GM12875 (cell line): ENCODE measurements around the gene OOSP3.
"Not testable (repeated sequence)": the region's sequence is repeated elsewhere in the genome, so short reads cannot be mapped to it uniquely, and the experiment has no call there.

Experiments used
- H3K4me3 ChIP-seq: one replicate; pipeline ENCODE4 v1.5.1; 2011; ENCODE audit warnings: low read depth, low read length, control low read depth
- TF ChIP-seq, protein P1 (sequence below): IDR thresholded peaks from 2 replicates; pipeline ENCODE4 v1.5.1; 2011; ENCODE audit warnings: low read depth, mild to moderate bottlenecking, control low read depth, inconsistent platforms, low read length, moderate library complexity, borderline replicate concordance; ENCODE audit not compliant: insufficient read depth

OOSP3 gene

DNA sequence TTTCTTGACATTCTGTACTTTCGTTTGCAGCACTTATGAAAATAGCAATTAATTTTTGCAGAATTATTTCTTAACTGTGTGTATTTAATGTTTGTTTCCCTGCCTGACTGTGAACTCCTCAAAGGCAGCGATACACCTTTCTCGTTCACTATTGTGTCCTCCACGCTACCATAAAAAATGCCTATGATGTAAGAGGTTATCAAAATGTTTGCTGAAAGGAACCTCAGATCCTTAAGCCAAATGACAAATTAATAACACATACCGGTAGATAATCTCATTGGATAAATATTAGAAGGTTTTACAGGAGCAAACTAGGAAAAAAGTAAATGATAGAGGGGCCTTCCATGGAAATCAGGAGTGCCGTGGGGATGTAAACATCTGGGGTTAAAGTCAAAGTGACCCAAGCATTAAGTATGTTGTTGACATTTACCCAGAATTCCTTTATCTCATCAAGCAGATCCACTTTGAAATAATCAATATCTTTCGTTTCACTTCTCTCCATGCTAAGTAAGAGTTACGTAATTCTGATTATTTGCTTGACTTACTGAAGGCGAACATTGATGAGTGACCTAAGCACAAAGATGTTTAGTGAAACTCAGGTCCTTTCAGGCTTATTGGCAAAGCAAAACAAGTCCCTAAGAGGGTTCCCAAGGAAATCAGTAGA lies 2.6 kb upstream of the OOSP3 start:
- no peak overlapping the region for H3K4me3 ChIP-seq
- TF ChIP-seq, protein P1, sequence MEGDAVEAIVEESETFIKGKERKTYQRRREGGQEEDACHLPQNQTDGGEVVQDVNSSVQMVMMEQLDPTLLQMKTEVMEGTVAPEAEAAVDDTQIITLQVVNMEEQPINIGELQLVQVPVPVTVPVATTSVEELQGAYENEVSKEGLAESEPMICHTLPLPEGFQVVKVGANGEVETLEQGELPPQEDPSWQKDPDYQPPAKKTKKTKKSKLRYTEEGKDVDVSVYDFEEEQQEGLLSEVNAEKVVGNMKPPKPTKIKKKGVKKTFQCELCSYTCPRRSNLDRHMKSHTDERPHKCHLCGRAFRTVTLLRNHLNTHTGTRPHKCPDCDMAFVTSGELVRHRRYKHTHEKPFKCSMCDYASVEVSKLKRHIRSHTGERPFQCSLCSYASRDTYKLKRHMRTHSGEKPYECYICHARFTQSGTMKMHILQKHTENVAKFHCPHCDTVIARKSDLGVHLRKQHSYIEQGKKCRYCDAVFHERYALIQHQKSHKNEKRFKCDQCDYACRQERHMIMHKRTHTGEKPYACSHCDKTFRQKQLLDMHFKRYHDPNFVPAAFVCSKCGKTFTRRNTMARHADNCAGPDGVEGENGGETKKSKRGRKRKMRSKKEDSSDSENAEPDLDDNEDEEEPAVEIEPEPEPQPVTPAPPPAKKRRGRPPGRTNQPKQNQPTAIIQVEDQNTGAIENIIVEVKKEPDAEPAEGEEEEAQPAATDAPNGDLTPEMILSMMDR = no peak

DNA sequence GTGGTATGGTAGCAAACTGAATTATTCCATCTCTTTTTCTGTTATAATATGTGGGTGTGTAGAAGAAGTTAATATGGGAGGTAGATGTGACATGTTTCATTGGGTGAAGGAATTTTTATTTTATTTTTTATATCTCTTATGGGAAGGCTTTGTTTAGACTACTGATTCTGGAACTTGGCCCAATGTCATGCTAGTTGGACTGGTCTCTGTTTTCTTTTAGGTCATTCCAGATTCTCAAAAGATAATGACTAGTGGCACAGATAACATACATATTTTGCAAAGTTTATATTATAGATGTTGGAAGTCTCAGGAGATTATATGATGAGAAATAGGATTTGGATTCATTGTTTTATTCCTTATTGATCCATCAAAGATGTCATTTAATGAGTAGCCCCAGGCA lies 1.3 kb upstream of the OOSP3 start:
- no peak overlapping the region for H3K4me3 ChIP-seq
- TF ChIP-seq, protein P1 = no peak

DNA sequence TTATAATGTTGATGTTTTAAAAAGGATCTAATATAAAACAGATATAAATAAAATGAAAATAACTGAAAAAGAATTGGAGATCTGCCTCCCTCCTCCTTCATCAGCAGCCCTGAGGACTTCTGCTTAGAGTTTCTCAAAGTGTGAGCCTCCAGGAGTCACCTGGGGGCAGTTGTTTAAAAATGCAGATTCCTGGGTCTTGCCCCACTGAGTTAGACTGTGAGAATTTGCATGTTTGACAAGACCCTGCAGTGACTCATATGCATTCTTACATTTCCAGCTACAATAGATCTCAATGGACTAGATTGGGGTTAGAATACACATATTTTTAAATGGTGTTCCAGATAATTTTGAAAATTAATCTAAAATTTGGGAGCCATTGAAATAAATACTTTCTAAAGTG lies 798 bp upstream of the OOSP3 start:
- TF ChIP-seq, protein P1 = no peak

DNA sequence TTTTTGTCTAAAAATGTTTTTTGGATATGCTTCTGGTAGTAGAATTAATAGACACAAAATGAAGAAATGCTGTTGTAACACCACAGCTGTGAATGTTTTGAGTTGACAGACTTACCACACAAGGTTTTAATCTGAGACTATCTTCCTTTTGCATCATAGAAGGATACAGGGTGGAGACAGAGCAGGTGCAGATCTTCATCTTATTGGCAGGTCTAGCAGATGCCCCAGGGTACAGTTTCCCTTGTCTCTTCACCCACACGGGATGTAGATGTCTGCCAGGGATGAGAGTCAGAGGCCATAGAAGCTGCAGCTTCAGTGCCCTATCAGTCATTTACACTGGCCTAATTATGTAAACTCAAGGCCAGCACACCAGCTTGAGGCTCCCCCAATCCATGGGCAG lies 985 bp downstream of the OOSP3 start:
- TF ChIP-seq, protein P1 = no peak
- H3K4me3 ChIP-seq = no peak overlapping the region

More for the DNA sequence above, 798 bp upstream of the OOSP3 start:
- no peak overlapping the region for H3K4me3 ChIP-seq

DNA sequence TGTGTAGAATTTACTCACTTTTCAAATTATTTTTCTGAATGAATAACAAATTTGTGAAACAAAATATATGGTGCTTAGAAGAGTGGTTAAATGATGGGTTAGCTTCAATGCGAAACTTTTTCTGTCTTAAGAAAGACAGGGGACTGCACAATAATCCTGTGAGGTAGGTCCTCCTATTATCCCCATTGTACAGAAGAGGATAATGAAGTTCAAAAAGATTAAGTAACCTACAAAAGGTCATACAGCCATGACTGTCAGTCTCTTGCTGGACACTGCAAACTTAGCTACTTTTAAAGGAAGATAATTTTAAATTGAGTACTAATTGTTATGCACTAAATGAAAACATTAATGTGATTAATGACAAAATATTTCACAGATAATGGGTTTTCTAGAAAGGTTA lies 5.0 kb downstream of the OOSP3 start:
- TF ChIP-seq, protein P1 = no peak
- H3K4me3 ChIP-seq = no peak overlapping the region

DNA sequence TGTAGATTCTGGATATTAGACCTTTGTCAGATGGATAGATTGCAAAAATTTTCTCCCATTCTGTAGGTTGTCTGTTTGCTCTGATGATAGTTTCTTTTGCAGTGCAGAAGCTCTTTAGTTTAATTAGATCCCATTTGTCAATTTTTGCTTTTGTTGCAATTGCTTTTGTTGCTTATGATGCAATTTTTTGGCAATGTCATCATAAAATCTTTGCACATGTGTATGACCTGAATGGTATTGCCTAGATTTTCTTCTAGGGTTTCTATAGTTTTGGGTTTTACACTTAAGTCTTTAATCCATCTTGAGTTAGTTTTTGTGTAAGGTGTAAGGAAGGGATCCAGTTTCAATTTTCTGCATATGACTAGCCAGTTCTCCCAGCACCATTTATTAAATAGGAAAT lies 8.6 kb downstream of the OOSP3 start:
- H3K4me3 ChIP-seq = not testable (repeated sequence)

DNA sequence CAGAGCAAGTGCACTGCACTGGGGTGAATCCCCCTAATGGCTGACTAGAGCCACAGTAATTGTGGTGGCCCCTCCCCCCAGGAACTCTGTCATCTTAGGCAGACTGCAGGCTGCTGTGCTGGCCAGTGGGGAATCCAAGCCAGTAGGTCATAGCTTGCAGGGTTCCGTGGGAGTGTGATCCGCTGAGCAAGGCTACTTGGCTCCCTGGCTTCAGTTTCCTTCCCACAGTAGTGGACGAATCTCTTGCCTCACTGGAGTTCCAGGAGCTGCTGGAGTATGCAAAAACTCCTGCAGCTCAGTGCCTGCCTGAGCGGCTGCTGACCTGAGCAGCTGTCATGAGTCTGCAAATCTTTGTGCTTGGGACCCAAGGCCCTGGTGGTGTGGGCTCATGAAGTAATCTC lies 13.2 kb downstream of the OOSP3 start:
- no peak overlapping the region for H3K4me3 ChIP-seq
- TF ChIP-seq, protein P1 = no peak
